MM.1S (cell line): ENCODE measurements around the gene OR6B2.

ENCODE experiments used
- DNase-seq: peaks from one replicate; pipeline ENCODE4 v3.0.0-alpha.2; 2015
- H2AFZ ChIP-seq: fragments of 300-600 bp; sonication (generic); 2 replicates; pipeline ENCODE4 v1.6.0; 2016; ENCODE audit warnings: antibody characterized with exemption, low read length
- H3F3A ChIP-seq: fragments of 300-600 bp; sonication (generic); 2 replicates; pipeline ENCODE4 v1.6.1; 2016; ENCODE audit warnings: mild to moderate bottlenecking, antibody characterized with exemption, low read length, moderate library complexity, mixed read lengths; ENCODE audit not compliant: insufficient read depth
- H3K27ac ChIP-seq: fragments of 300-600 bp; sonication (generic); 2 replicates; pipeline ENCODE4 v1.5.1; 2016; ENCODE audit warnings: mild to moderate bottlenecking, low read length
- H3K27me3 ChIP-seq: fragments of 300-600 bp; sonication (generic); replicated peaks from 2 replicates; pipeline ENCODE4 v1.6.0; 2016; ENCODE audit warnings: low read length; ENCODE audit not compliant: insufficient read depth
- H3K36me3 ChIP-seq: fragments of 300-600 bp; sonication (generic); replicated peaks from 2 replicates; pipeline ENCODE4 v1.6.1; 2016; ENCODE audit warnings: mild to moderate bottlenecking, low read length, mixed read lengths; ENCODE audit not compliant: insufficient read depth
- H3K4me1 ChIP-seq: fragments of 300-600 bp; sonication (generic); 2 replicates; pipeline ENCODE4 v1.6.1; 2016; ENCODE audit warnings: low read length, mixed read lengths
- H3K4me2 ChIP-seq: fragments of 300-600 bp; sonication (generic); 2 replicates; pipeline ENCODE4 v1.6.0; 2016; ENCODE audit warnings: low read depth, low read length
- H3K4me3 ChIP-seq: fragments of 300-600 bp; sonication (generic); 2 replicates; pipeline ENCODE4 v1.5.1; 2016; ENCODE audit warnings: low read length, mixed read lengths
- H3K79me2 ChIP-seq: fragments of 300-600 bp; sonication (generic); 2 replicates; pipeline ENCODE4 v1.6.1; 2016; ENCODE audit warnings: mixed run types, low read length, mixed read lengths
- H3K9ac ChIP-seq: fragments of 300-600 bp; sonication (generic); 2 replicates; pipeline ENCODE4 v1.6.1; 2016; ENCODE audit warnings: low read length, mixed read lengths
- H3K9me2 ChIP-seq: fragments of 300-600 bp; sonication (generic); replicated peaks from 2 replicates; pipeline ENCODE4 v1.6.1; 2016; ENCODE audit warnings: mild to moderate bottlenecking, low read length, mixed read lengths; ENCODE audit not compliant: insufficient read depth
- H3K9me3 ChIP-seq: fragments of 300-600 bp; sonication (generic); replicated peaks from 2 replicates; pipeline ENCODE4 v1.6.1; 2016; ENCODE audit warnings: mild to moderate bottlenecking, low read length, mixed read lengths; ENCODE audit not compliant: insufficient read depth
- H4K20me1 ChIP-seq: fragments of 300-600 bp; sonication (generic); 2 replicates; pipeline ENCODE4 v1.6.1; 2016; ENCODE audit warnings: mild to moderate bottlenecking, low read length, moderate library complexity, mixed read lengths; ENCODE audit not compliant: insufficient read depth
- EZH2 ChIP-seq: fragments of 300-600 bp; sonication (generic); optimal IDR thresholded peaks from 2 replicates; pipeline ENCODE3; 2017; ENCODE audit warnings: low read depth, mild to moderate bottlenecking, antibody characterized with exemption, low read length, mixed read lengths
- EZH2phosphoT487 ChIP-seq: fragments of 300-600 bp; sonication (generic); IDR thresholded peaks from 2 replicates; pipeline ENCODE4 v1.6.1; 2018; ENCODE audit warnings: antibody characterized with exemption, low read length
- TF ChIP-seq, protein P1 (sequence below): fragments of 300-600 bp; sonication (generic); IDR thresholded peaks from 2 replicates; pipeline ENCODE4 v1.5.1; 2016; ENCODE audit warnings: antibody characterized with exemption, low read length, mixed read lengths

Gene OR6B2

DNA sequence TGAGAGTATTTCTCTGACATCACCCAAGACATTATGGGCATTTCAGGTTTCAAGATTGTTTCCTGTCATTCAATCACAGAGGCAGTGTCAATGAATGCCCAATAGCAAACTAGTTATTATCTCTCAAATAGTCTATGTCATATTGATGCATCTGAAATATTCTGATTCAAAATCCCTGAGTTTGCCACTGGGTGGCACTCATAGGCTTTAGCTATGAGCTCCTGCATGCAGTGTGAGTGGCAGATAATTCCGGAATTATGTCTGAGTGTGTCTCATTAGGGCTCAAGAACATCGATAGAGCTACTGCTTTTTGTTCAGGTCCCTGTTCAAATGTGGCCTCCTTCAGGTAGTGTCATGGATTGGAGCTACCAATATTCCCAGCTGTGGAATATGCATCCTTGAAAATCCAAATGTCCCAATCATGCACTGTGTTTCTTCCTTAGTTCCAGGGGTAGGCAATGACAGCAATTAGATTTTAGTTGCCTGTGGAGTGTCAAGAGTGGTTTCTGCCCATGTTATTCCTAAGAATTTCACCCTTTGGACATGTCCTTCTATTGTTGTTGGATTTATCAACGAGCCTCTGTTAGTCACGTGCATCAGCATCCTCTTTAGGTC lies 30.9 kb upstream of the OR6B2 start:
- Histone ChIP-seq H4K20me1 (no peaks in the 10 kb centered on the region), H3K4me2 (no peak overlapping the region), H3K4me1 (no peaks in the 10 kb centered on the region), H3K36me3 (no peaks in the 10 kb centered on the region), H2AFZ (no peak overlapping the region), H3F3A (no peaks in the 10 kb centered on the region), H3K9ac (no peak overlapping the region), H3K9me3 (no peaks in the 10 kb centered on the region), H3K27ac (no peak overlapping the region), H3K79me2 (no peaks in the 10 kb centered on the region), H3K27me3 (peaks cover 33% of the 10 kb centered on the region), H3K9me2 (no peaks in the 10 kb centered on the region), H3K4me3 (no peak overlapping the region)
- peak; percentile 61 for DNase-seq
- TF ChIP-seq EZH2 (no peak), EZH2phosphoT487 (no peak)
- TF ChIP-seq, protein P1, sequence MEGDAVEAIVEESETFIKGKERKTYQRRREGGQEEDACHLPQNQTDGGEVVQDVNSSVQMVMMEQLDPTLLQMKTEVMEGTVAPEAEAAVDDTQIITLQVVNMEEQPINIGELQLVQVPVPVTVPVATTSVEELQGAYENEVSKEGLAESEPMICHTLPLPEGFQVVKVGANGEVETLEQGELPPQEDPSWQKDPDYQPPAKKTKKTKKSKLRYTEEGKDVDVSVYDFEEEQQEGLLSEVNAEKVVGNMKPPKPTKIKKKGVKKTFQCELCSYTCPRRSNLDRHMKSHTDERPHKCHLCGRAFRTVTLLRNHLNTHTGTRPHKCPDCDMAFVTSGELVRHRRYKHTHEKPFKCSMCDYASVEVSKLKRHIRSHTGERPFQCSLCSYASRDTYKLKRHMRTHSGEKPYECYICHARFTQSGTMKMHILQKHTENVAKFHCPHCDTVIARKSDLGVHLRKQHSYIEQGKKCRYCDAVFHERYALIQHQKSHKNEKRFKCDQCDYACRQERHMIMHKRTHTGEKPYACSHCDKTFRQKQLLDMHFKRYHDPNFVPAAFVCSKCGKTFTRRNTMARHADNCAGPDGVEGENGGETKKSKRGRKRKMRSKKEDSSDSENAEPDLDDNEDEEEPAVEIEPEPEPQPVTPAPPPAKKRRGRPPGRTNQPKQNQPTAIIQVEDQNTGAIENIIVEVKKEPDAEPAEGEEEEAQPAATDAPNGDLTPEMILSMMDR: peak; percentile 47

DNA sequence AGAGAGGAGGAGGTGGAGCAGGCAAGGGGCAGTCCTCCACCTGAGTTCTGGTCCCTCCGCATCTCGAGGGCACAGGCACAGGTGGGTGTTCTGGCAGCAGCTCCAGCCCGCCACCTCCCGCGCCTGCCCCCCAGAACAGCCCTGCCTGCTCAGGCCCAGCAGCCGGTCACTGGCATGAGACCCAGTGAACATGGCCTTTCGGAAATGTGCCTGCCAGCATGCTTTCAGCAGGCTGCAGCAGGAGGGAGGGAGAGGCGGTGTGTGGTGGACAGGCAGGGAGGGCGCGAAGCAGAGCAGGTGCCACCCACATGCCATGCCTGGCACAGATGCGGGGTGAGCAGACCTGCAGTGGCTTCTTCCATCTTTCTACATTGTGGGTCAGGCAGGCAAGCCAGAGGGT lies 26.4 kb upstream of the OR6B2 start:
- peaks cover 74% of the 10 kb centered on the region for H3K27me3 ChIP-seq
- no peaks in the 10 kb centered on the region for H3K79me2 ChIP-seq
- H3K9me2 ChIP-seq: no peaks in the 10 kb centered on the region
- H3F3A ChIP-seq: no peaks in the 10 kb centered on the region
- H3K27ac ChIP-seq: no peak overlapping the region
- no peak for TF ChIP-seq EZH2phosphoT487
- TF ChIP-seq EZH2: no peak
- TF ChIP-seq, protein P1: no peak
- H4K20me1 ChIP-seq: no peaks in the 10 kb centered on the region
- no peaks in the 10 kb centered on the region for H3K36me3 ChIP-seq
- no peaks in the 10 kb centered on the region for H3K9me3 ChIP-seq
- H2AFZ ChIP-seq: no peak overlapping the region
- no peak overlapping the region for H3K4me3 ChIP-seq
- no peak overlapping the region for H3K4me2 ChIP-seq
- no peak overlapping the region for H3K9ac ChIP-seq
- no peak for DNase-seq
- H3K4me1 ChIP-seq: no peaks in the 10 kb centered on the region

GRCh38 chr2:240055177-240055917 lies 25.1 kb upstream of the OR6B2 start:
- H3K9me2 ChIP-seq: no peaks in the 10 kb centered on the region
- no peaks in the 10 kb centered on the region for H4K20me1 ChIP-seq
- no peaks in the 10 kb centered on the region for H3F3A ChIP-seq
- no peak for DNase-seq
- no peak overlapping the region for H3K4me2 ChIP-seq
- no peak overlapping the region for H3K27ac ChIP-seq
- H3K9ac ChIP-seq: no peak overlapping the region
- H3K4me3 ChIP-seq: no peak overlapping the region
- H3K79me2 ChIP-seq: no peaks in the 10 kb centered on the region
- no peaks in the 10 kb centered on the region for H3K9me3 ChIP-seq
- H3K4me1 ChIP-seq: no peaks in the 10 kb centered on the region
- TF ChIP-seq, protein P1: no peak
- TF ChIP-seq EZH2: no peak
- no peak for TF ChIP-seq EZH2phosphoT487
- no peaks in the 10 kb centered on the region for H3K36me3 ChIP-seq
- H2AFZ ChIP-seq: no peak overlapping the region
- peaks cover 87% of the 10 kb centered on the region for H3K27me3 ChIP-seq
